ENCODE results near the gene SYTL1.

GRCh38 chr1:27302612-27303011 lies 39.2 kb upstream of the SYTL1 start:
- TF ChIP-seq, protein P1, sequence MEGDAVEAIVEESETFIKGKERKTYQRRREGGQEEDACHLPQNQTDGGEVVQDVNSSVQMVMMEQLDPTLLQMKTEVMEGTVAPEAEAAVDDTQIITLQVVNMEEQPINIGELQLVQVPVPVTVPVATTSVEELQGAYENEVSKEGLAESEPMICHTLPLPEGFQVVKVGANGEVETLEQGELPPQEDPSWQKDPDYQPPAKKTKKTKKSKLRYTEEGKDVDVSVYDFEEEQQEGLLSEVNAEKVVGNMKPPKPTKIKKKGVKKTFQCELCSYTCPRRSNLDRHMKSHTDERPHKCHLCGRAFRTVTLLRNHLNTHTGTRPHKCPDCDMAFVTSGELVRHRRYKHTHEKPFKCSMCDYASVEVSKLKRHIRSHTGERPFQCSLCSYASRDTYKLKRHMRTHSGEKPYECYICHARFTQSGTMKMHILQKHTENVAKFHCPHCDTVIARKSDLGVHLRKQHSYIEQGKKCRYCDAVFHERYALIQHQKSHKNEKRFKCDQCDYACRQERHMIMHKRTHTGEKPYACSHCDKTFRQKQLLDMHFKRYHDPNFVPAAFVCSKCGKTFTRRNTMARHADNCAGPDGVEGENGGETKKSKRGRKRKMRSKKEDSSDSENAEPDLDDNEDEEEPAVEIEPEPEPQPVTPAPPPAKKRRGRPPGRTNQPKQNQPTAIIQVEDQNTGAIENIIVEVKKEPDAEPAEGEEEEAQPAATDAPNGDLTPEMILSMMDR (IDR thresholded peaks at IDR 0.05): no peak
- TF ChIP-seq POLR2A (IDR thresholded peaks at IDR 0.05): no peak

All from adrenal gland (tissue), 5 donors.